ENCODE results near the gene MYH6. TPM values are rescaled to one million over a fixed set of nuclear protein-coding genes. Genes with fewer than 3 reads are reported as not detected.

MYH6 gene
- total and polyA plus RNA-seq, 3 donors from 2014 or later = 0.12 to 0.44 (median 0.39) TPM

- no peaks in the 10 kb centered on the region for H3K27me3 ChIP-seq
- peaks cover 10% of the 10 kb centered on the region for H3K4me1 ChIP-seq
- no peaks in the 10 kb centered on the region for H3K36me3 ChIP-seq (ENCODE audit: low read depth, missing control alignments)
- 81 to 96% methylated on average over 2 of the region's 2 CpGs for WGBS, 2 donors
- no peak for DNase-seq
- intact Hi-C loops (cut with DNase I; ENCODE audit: low total_unique reads) = no loop called here
- no peak overlapping the region for H3K27ac ChIP-seq
- H3K4me3 ChIP-seq = no peak overlapping the region
- TF ChIP-seq POLR2A (IDR thresholded peaks at IDR 0.05) (no peak), CTCF (IDR thresholded peaks at IDR 0.05) (no peak)
- H3K9me3 ChIP-seq = no peaks in the 10 kb centered on the region
These were observed 1.4 kb upstream of the MYH6 start for GRCh38 chr14:23409475-23409874.

- Histone ChIP-seq H3K27ac (no peak overlapping the region), H3K9me3 (no peaks in the 10 kb centered on the region), H3K4me3 (no peak overlapping the region), H3K36me3 (ENCODE audit: low read depth, missing control alignments) (no peaks in the 10 kb centered on the region), H3K27me3 (no peaks in the 10 kb centered on the region), H3K4me1 (peaks cover under 1% of the 10 kb centered on the region)
- intact Hi-C loops (cut with DNase I; ENCODE audit: low total_unique reads) = no loop called here
- no peak for TF ChIP-seq POLR2A (IDR thresholded peaks at IDR 0.05)
- no peak for TF ChIP-seq CTCF (IDR thresholded peaks at IDR 0.05)
- 71% methylated on average over 5 of the region's 5 CpGs for WGBS, 2 donors
- no peak for DNase-seq
These were observed 196 bp upstream of the MYH6 start for GRCh38 chr14:23408307-23408630.

GRCh38 chr14:23406725-23407355 lies 1.2 kb downstream of the MYH6 start:
- TF ChIP-seq POLR2A (IDR thresholded peaks at IDR 0.05) (no peak), CTCF (IDR thresholded peaks at IDR 0.05) (no peak)
- no peaks in the 10 kb centered on the region for H3K9me3 ChIP-seq
- H3K4me1 ChIP-seq = no peaks in the 10 kb centered on the region
- H3K36me3 ChIP-seq (ENCODE audit: low read depth, missing control alignments) = no peaks in the 10 kb centered on the region
- intact Hi-C loops (cut with DNase I; ENCODE audit: low total_unique reads) = no loop called here
- DNase-seq = no peak
- no peak overlapping the region for H3K27ac ChIP-seq
- no peak overlapping the region for H3K4me3 ChIP-seq
- no peaks in the 10 kb centered on the region for H3K27me3 ChIP-seq
- 82 to 93% methylated on average over 13 to 15 of the region's 15 CpGs for WGBS, 2 donors

GRCh38 chr14:23406244-23406643 lies 1.8 kb downstream of the MYH6 start:
- H3K4me1 ChIP-seq = no peaks in the 10 kb centered on the region
- H3K27me3 ChIP-seq = no peaks in the 10 kb centered on the region
- H3K27ac ChIP-seq = no peak overlapping the region
- no peaks in the 10 kb centered on the region for H3K36me3 ChIP-seq (ENCODE audit: low read depth, missing control alignments)
- no peak overlapping the region for H3K4me3 ChIP-seq
- WGBS, 2 donors = 72 to 79% methylated on average over 4 of the region's 4 CpGs
- intact Hi-C loops (cut with DNase I; ENCODE audit: low total_unique reads) = no loop called here
- H3K9me3 ChIP-seq = no peaks in the 10 kb centered on the region
- TF ChIP-seq CTCF (IDR thresholded peaks at IDR 0.05) = no peak
- DNase-seq = no peak

- H3K4me1 ChIP-seq = no peaks in the 10 kb centered on the region
- TF ChIP-seq CTCF (IDR thresholded peaks at IDR 0.05) (no peak), POLR2A (IDR thresholded peaks at IDR 0.05) (no peak)
- WGBS, 2 donors = 91 to 93% methylated on average over 12 to 13 of the region's 13 CpGs
- no peaks in the 10 kb centered on the region for H3K27me3 ChIP-seq
- no peak for DNase-seq
- no peak overlapping the region for H3K27ac ChIP-seq
- H3K36me3 ChIP-seq (ENCODE audit: low read depth, missing control alignments) = no peaks in the 10 kb centered on the region
- no peaks in the 10 kb centered on the region for H3K9me3 ChIP-seq
- H3K4me3 ChIP-seq = no peak overlapping the region
- intact Hi-C loops (cut with DNase I; ENCODE audit: low total_unique reads) = no loop called here
These were observed 2.5 kb downstream of the MYH6 start for GRCh38 chr14:23405516-23406025.
